Kidney glomerular epithelial cell (primary cell): ENCODE measurements around the gene SLC28A3.

Experiments
- DNase-seq: peaks from one replicate; lab custom pipeline; 2025; lab: John Stamatoyannopoulos, UW

SLC28A3 gene

GRCh38 chr9:84297162-84297821 lies 43.3 kb downstream of the SLC28A3 start:
- DNase-seq: peak; percentile 71

DNA sequence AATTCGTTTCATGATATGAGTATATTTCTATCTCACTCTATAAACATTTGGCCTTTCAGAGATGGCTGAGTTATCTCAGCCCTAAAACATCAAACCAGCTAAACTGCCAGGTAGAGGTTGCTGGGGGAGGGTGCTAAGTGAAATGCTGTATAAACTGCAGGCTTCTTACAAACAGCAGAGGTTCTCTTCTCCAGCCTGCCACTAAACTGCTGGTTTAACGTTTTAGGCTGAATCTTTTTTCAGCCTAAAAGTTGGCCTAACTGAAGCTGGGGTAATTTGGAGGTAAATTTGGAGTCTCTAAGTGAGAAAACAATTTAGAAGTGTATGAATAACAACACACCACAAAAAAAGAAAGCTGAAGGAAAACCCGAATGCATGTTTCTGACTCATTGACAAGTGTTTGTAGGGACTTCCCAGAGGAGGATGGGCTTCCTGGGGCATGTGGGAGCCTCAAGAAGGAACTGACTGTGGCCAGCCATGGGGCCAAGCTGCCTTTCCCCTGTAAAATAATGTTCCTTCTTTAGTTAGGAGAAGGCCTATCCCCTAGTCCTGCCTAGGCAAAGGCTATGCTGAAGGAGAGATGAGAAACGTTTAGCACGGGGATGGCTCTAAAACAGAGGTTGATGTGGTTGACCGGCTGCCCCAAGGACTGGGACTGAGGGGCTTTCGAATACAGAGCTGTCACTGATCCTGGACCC lies 44.3 kb downstream of the SLC28A3 start:
- peak; percentile 70 for DNase-seq

DNA sequence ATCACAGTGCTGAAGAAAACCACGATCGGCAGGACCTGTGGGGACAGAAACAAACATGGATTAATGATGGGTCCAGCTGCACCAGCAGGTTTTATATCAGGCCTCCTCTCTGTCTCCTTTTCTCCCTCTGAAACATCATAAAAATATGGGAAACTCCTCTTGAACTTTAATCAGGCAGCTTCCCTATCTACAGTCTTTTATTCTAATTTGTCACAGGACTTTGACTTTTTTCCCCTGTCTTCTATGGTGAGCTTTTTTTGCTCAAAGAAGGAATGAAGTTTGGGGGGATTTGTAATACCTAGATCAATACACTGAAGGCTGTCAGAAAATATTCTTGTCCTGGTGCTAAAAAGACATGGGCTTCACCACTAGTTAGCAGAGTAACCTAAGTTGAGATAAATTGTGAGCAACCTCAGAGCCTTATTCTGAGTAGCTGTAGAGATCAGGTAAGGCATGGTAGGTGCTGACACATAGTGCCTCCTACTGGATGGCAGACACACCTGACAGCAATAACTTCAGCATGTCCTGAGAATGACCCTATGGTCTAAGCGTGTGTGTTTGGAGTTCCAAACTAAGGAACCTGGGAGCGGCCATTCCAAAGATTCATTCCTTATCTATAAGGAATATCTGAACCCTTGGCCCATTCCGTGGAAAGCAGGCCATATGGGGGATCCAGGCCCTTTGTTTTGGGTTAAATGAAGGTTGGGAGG lies 46.2 kb downstream of the SLC28A3 start:
- DNase-seq: no peak

DNA sequence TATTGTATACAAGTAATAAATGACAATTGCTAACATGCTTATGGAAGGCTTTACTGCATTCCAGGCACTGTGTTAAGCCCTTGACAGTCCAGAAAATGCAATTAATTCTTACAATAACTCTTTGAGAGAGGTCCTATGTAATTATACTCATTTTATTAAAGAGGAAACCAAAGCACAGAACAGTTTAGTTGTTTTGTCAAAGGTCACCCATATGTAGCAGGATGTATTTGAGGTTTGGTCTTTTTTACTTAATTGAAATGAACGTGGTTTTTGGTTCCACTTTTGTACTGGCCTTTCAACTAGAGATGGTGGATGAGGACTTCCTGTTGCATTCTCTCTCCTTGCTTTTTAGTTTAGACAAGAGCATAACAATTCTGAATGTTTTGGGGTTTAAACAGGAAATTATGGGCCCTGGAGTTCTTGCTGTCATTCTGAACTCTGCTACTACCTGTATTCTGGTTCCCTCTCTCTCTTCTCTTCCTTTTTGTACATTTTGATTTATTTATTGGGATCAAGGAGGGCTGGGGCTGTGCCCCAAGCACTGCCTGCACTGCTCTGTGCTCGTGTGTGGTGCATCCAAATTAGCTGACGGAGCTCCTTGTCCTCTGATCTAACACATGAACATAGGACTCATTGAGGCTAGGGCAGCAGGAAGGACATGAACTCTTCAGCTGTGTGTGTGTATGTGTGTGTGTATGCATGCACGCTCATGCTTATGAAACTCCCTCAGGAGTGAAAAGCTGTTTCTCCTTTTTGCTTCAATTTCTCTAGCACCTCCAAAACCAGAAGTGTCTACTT lies 47.4 kb downstream of the SLC28A3 start:
- no peak for DNase-seq

- DNase-seq: no peak
These were observed 55.2 kb downstream of the SLC28A3 start for GRCh38 chr9:84285381-84285780.

GRCh38 chr9:84283946-84284345 lies 56.6 kb downstream of the SLC28A3 start:
- DNase-seq: no peak

DNA sequence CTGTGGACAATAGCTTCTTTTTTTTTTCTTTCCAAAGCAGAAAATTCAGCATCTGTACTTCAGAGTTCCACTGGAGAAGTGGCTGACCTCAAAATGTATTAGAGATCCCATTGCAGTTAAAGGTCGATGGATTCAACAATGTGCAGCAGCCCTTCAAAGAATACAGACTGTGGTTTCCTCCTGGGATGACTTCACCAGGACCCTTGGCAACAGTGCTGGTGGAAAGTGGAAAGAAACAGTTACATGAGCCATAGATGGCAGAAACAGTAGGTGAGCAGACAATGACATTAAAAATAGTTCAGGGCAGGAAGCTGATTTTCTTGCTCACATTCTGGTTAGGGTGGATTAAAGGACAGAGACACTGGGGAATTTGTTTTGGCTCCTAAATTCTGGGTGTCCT lies 62.4 kb downstream of the SLC28A3 start:
- peak; percentile 39 for DNase-seq

DNA sequence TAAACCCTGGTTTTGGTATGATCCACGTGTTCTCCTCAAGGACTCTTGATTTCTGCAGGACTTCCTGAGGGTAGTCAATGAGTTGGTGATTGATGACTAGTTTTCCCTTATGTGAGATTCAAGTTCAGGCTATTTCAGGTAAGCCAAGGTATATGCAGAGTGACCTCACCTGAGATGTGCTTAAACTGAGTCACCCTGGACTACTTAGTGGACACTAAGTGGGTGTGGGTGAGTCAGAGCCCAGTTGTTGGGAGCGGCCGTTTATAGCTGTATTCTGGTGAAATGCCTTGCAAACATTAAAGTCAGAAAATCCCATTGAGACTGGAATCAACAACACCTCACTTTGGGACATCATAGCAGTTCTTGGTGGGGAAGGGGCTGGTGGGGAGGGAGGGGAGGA lies 62.9 kb downstream of the SLC28A3 start:
- no peak for DNase-seq

GRCh38 chr9:84276741-84277140 lies 63.8 kb downstream of the SLC28A3 start:
- no peak for DNase-seq

DNA sequence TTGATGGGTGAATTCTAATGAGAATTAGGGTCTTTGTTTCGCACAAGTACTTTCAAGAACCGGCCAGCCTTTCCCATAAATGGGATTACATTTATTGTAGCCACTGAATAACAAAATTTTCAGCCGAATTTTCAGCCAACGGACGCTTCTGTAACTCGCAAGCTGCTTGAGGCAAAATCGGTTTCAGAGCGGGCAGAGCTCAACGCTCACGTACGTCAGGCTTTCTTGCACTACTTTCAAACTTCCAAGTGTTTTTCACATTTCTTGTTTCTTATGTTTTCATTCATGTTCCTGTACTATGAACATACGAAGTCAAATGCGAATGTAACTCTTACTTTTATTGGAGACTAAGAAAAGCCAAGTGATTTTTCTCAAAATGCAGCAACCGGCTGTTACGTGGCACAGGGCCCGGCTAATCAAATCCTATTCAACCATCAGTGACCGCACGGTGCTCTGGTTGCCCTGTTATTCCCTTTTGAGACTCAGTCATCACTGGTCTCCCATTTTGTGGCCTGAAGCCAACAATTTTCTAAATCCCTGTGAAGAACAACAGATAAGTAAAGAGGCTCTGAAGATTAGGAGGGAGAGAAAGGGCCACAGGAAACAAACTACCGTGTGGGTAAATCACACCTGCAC lies 68.5 kb downstream of the SLC28A3 start:
- no peak for DNase-seq

DNA sequence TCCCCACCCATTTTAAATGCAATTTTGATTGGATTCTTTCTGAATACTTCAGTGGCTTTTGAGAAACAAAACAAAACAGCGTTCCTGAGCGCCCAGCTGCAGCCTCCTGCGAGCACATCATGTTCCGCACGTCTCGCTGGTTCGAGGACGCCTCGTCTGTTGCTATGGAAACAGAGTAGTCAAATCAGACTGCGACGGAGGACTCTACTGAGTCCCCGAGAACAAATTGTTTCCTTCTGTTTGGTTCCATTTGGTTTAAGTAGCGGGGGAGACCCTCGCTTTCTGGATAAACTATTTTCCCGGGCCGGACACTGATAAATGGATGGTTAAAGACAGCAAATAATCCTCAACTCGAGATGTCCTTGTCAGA lies 69.0 kb downstream of the SLC28A3 start:
- no peak for DNase-seq

DNA sequence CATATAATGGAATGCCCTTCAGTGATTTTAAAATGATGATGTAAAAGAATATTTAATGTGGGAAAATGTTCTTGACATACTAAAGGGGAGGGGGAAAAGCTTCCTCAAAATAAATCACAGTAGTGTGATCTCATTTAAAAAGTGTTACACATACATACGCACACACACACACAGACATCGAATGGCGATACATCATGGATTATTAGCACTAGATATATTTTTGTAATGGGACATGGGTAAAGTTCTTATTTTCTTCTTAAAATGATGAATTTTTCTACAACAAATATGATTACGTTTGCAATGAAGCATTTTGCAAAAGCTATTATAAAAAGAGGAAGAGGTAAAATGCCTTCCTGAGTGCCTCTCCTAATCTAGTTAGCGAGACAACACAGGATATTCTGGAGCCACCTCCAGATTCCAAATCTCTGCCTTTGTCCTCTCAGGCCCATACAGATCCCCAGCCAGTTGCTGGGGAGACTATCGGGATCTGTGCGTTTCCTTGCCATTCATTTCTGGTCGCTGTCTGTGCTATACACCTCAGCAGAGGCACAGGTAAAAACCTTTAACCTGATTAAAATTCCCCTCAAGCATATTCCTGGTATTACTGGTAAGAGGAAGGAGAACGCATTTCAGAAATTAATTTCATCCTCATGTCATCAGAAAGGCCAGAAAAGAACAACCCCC lies 69.6 kb downstream of the SLC28A3 start:
- DNase-seq: no peak

DNA sequence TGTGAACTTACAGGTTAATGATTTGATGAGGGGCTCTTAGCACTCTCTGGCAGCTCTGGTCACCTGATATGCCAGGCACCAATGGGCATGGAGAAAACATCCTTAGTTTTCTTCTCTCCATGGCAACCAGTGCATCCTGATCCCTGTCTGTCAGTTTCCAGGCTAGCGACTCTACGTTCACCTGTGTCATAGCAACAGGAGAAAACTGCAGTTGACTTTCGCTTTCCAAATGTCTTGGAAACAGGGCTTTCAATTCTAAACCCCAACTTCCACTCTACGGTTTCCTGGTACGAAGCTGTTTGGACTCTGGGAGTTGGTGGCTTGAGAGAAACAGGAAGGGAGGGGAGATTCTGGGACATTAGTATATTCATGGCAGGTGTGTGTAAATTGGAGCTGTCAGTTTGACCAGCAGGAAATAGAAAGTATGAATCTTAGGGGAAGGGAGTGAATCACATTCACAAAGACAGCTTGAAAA lies 74.4 kb downstream of the SLC28A3 start:
- peak; percentile 22 for DNase-seq

DNA sequence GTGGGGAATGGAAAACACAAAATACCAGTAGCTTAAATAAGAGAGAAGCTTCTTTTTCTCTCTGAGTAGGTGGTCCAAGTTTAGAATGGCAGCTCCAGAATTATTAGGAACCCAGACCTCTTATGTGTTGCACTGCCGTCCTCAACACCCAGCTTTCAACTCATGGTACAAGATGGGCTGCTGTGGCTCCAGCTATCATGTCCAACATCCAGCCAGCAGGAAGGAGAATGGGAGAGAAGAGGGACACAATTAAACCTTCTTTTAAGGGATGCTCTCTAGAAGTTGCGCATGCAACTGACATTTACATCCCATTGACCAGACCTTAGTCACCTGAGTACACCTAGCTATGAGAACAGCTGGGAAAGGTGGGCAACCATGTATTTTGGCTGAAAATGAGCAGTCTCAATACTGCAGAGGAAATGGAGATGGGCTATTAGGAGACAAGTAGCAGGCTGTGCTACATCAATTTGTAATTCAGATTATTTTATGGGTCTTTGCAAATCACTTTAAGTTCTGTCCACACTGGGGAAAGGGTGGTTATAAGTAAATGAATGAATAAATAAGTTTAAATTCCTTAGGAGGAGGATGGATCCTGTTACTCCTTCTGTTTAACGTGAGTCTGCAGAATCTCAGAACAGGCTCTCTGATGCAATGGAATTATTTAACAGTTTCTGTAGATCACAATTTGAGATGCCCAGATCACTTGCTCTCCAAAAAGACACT lies 76.1 kb downstream of the SLC28A3 start:
- no peak for DNase-seq

DNA sequence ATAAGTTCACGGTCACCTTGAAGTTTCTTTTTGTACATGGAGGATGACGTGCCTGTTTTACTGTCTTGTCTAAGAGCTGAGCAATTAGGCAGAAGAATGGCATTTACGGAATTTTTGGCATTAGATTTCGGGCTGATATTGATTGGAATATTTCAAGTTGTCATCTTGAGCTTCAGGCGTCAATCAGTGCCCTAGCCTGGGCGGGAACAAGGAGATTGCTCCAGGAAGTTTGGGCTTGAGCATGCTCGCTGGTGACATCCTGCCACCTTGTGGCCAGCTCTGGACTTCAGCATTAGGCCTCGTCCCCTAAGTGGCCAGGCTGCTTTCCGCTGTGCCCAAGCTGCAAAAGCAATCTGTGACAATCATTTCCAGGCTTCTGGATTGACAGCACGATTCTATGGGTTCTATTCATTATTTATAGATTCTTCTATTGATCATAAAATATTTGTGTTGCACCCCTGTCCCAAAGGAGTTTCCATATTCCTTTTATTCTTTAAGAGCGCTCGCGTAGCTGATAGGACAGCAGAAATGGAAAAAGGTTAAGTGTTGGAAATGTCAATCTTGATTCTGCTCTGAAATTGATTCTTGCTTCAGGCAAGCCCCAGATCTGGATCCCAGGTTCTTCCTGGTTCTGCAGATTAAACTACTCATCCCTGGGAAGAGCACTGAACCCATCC lies 79.3 kb downstream of the SLC28A3 start:
- DNase-seq: peak; percentile 65

GRCh38 chr9:84258371-84258770 lies 82.2 kb downstream of the SLC28A3 start:
- no peak for DNase-seq

DNA sequence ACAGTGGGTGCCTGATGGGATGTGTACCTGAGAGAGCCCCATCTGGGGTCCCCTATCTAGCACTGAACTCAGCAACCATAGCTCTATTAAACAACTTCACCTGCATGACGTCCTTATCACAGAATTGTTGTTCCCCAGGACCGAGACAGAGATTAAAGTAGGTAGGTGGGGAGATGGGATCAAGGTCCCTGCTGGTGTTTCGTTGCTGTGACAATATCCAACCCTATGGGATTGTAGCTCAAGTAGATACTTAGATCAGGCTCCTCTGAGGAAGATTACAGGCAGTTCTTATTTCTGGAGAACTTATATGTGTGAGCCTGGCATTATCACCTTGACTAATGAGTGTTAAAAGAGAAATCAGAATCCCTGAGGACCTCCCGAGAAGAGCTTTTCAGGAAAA lies 84.9 kb downstream of the SLC28A3 start:
- no peak for DNase-seq

- no peak for DNase-seq
These were observed 85.6 kb downstream of the SLC28A3 start for GRCh38 chr9:84254972-84255371.

DNA sequence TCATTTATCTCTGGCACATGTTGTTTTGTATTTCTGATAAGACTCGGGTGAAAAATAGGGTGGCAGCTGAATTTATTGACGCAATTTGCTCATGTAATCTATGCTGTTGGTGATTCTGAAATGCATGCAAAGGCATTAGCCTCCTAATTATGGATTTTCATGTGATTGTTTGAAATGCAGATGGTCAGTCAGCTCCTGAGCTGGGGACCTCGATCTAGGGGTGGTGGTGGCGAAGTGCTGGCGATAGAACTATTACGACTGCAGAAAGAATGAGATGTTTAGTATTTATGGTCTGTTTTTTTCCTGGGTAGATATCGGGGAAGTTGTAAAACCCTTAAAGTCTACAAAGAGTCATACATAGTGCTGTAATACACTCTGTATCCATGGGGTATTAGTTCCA lies 88.6 kb downstream of the SLC28A3 start:
- no peak for DNase-seq

DNA sequence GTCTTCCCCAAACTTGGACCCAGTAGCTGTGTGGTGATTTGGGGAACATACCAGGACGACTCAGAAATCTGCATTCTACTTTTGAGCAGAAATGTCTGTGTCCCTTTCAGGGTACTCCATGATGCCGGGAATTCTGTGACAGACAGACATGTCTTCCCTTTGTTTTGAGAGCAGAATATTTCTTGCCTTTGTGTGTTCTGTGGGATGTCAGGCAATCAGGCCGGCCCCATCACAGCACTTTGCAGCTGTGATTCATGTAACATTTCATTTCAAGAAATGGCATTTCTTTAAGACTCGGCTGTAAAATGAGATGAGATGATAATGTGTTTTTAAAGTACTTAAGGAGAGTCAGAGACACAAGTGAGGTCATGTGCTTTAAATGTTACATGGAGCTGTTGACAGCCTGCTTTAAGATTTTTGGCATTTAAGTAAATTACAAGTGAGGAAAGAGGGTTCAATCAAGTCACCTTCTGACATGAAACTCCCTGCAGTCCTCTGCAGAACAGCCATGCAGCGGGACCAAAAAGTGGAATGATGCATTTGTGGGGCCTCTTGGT lies 98.7 kb downstream of the SLC28A3 start:
- no peak for DNase-seq
